Measurements from ENCODE around the gene PIGR. TPM values are rescaled to one million over a fixed set of nuclear protein-coding genes. Genes with fewer than 3 reads are reported as not detected.

PIGR gene
- total and polyA plus RNA-seq, 12 donors, result under 0.01 to 3.4 (median 0.55) TPM; not detected in 2

DNA sequence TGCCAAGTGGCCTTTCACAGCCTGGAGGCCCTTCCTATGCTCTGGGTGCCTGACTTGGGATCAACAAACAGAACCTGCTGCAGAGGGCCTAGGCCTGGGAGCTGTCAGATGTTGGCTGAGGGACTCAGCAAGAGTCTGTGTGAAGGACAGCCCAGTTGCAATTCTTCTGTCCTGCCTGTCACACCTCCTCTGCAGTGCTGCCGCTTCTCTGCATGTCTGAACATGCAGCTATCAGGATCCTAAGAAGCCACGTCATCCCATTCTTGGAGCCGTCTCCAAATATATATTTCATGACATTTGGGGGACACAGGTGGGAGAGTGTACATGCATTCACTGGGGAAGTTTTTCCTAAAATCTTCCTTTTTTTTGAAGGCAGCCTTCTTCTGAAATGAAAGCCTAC is 15.4 kb upstream of the PIGR start:
- WGBS, 4 donors, result 59 to 87% (median 73%) methylated on average over 3 of the region's 3 CpGs
- intact Hi-C loops (cut with DNase I), result no loop called here
- Histone ChIP-seq H3K4me3 (no peak overlapping the region), H3K36me3 (replicated peaks in 1 of 2) (no peaks in the 10 kb centered on the region), H3K9me3 (replicated peaks in 1 of 3) (no peaks in the 10 kb centered on the region), H3K4me1 (replicated peaks in 1 of 2) (no peaks in the 10 kb centered on the region), H3K27ac (no peak overlapping the region), H3K27me3 (no peaks in the 10 kb centered on the region)
- DNase-seq, result no peak
- TF ChIP-seq, protein P1, sequence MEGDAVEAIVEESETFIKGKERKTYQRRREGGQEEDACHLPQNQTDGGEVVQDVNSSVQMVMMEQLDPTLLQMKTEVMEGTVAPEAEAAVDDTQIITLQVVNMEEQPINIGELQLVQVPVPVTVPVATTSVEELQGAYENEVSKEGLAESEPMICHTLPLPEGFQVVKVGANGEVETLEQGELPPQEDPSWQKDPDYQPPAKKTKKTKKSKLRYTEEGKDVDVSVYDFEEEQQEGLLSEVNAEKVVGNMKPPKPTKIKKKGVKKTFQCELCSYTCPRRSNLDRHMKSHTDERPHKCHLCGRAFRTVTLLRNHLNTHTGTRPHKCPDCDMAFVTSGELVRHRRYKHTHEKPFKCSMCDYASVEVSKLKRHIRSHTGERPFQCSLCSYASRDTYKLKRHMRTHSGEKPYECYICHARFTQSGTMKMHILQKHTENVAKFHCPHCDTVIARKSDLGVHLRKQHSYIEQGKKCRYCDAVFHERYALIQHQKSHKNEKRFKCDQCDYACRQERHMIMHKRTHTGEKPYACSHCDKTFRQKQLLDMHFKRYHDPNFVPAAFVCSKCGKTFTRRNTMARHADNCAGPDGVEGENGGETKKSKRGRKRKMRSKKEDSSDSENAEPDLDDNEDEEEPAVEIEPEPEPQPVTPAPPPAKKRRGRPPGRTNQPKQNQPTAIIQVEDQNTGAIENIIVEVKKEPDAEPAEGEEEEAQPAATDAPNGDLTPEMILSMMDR (IDR thresholded peaks at IDR 0.05), result no peak
- no peak for TF ChIP-seq POLR2A (IDR thresholded peaks at IDR 0.05)

DNA sequence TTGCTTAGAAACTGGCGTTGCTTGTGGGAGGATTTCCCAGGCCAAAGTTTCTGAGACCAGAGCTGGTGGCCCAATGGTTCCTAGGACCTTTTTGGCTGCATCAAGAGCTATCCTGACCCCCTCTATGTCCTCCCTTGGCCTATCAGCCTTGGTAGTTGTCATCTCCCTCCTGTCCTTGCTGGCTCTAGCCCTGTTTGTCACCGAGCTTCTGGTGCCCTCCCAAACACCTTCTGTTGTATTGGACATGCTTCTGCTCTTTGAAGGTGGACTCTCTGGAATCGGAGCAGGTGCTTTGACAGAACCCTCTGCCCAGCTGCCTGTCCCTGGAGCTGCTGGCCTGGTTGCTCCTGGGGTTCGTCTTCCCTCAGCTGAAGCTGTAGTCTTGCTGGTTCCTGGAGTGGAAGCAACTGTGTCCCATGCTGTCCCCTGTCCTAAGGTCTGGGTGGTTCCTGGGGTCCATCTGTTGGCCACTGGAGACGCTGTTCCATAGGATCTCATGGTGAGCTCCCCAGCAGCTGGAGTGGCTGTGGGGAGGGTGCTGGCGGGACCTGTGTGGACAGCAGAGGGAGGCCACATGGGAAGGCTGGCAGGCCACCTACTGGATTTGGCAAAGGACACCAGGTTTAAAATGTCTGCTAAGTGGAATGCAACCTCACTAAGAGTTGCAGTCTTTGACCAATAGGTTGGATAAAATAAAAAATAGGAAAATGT is 14.6 kb upstream of the PIGR start:
- intact Hi-C loops (cut with DNase I), result no loop called here
- Histone ChIP-seq H3K36me3 (replicated peaks in 1 of 2) (no peaks in the 10 kb centered on the region), H3K27ac (no peak overlapping the region), H3K4me3 (no peak overlapping the region), H3K9me3 (replicated peaks in 1 of 3) (no peaks in the 10 kb centered on the region), H3K27me3 (no peaks in the 10 kb centered on the region), H3K4me1 (replicated peaks in 1 of 2) (no peaks in the 10 kb centered on the region)
- no peak for TF ChIP-seq POLR2A (IDR thresholded peaks at IDR 0.05)
- TF ChIP-seq, protein P1 (IDR thresholded peaks at IDR 0.05), result no peak
- DNase-seq, result no peak
- 77 to 89% (median 86%) methylated on average over 5 to 6 of the region's 6 CpGs for WGBS, 4 donors

DNA sequence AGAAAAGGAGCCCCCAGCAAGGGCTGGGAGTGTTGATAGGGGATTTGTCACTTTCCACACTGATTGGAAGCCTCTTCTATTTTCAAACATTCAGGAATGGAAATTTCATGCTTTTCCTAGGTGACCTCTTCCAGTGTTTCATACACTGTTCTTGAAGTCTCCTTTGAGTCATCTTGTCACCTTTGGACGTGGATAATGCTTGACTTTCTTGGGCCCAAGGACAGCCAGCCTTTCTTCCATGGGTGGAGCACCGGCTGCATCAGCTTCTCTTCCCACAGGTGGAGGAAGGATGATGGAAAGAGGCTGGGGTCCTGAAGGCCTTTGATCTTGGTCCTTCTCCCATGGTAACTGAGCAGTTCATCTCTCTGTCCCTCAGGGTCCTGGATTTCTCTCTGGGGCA is 11.9 kb upstream of the PIGR start:
- 48 to 80% (median 71%) methylated on average over 2 of the region's 2 CpGs for WGBS, 4 donors
- intact Hi-C loops (cut with DNase I), result no loop called here
- no peak for DNase-seq

DNA sequence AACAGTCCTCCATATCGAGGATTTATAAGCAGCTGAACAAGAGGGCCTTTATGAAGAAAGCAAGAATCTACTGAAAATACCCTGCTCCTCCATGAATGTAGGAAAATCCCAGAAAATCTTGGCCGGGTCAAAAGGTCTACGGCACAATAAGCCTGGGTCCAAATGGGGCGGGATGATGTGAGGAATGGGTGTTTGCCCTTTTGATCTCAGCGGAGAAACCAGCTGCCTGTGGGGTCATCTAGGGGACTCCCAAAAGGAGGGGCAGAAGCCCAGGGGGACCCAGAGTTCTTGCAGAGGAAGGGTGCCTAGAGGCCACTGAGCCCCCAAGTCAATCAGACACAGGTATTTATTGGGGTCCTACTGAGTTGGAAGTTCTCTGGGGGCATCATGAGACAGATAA is 11.4 kb upstream of the PIGR start:
- WGBS, 4 donors, result 76 to 81% (median 78%) methylated on average over 5 of the region's 5 CpGs
- Histone ChIP-seq H3K4me1 (replicated peaks in 1 of 2) (no peaks in the 10 kb centered on the region), H3K36me3 (replicated peaks in 1 of 2) (no peaks in the 10 kb centered on the region), H3K27ac (no peak overlapping the region), H3K4me3 (no peak overlapping the region), H3K27me3 (no peaks in the 10 kb centered on the region), H3K9me3 (replicated peaks in 1 of 3) (no peaks in the 10 kb centered on the region)
- no peak for TF ChIP-seq POLR2A (IDR thresholded peaks at IDR 0.05)
- TF ChIP-seq, protein P1 (IDR thresholded peaks at IDR 0.05), result no peak
- intact Hi-C loops (cut with DNase I), result no loop called here
- DNase-seq, result no peak

More for the DNA sequence above, 11.9 kb upstream of the PIGR start:
- Histone ChIP-seq H3K4me3 (no peak overlapping the region), H3K27me3 (no peaks in the 10 kb centered on the region), H3K36me3 (replicated peaks in 1 of 2) (no peaks in the 10 kb centered on the region), H3K27ac (no peak overlapping the region), H3K9me3 (replicated peaks in 1 of 3) (no peaks in the 10 kb centered on the region), H3K4me1 (replicated peaks in 1 of 2) (no peaks in the 10 kb centered on the region)
- no peak for TF ChIP-seq POLR2A (IDR thresholded peaks at IDR 0.05)
- TF ChIP-seq, protein P1 (IDR thresholded peaks at IDR 0.05), result no peak

Measured in adrenal gland (tissue), 12 donors.